Endodermal cell (in vitro differentiated cells): Measurements from ENCODE around the gene ARID5A. TPM values are rescaled to one million over a fixed set of nuclear protein-coding genes. Genes with fewer than 3 reads are reported as not detected.
"Not testable (repeated sequence)": the region's sequence is repeated elsewhere in the genome, so short reads cannot be mapped to it uniquely, and the experiment has no call there.

Experiments
- DNase-seq: peaks from one replicate; pipeline ENCODE4 v3.0.0-alpha.2; 2017
- H3K27ac ChIP-seq: 2 replicates; pipeline ENCODE4 v1.5.1; 2013; ENCODE audit warnings: mild to moderate bottlenecking, low read depth, low read length, moderate library complexity
- H3K27me3 ChIP-seq: 2 replicates; pipeline ENCODE4 v1.6.1; 2013; ENCODE audit warnings: mild to moderate bottlenecking, low read length, moderate library complexity; ENCODE audit not compliant: insufficient read depth, control insufficient read depth, poor library complexity, severe bottlenecking
- H3K36me3 ChIP-seq: 2 replicates; pipeline ENCODE4 v1.7.0; 2013; ENCODE audit warnings: mild to moderate bottlenecking, low read length, moderate library complexity; ENCODE audit not compliant: control insufficient read depth, insufficient read depth
- H3K4me1 ChIP-seq: one replicate; pipeline ENCODE4 v1.7.0; 2013; ENCODE audit warnings: low read length; ENCODE audit not compliant: control insufficient read depth, insufficient read depth
- H3K4me3 ChIP-seq: 2 replicates; pipeline ENCODE4 v1.5.1; 2013; ENCODE audit warnings: mild to moderate bottlenecking, low read length, moderate library complexity
- H3K9ac ChIP-seq: 2 replicates; pipeline ENCODE4 v1.6.1; 2013; ENCODE audit warnings: mild to moderate bottlenecking, low read length, moderate library complexity; ENCODE audit not compliant: poor library complexity, severe bottlenecking; ENCODE audit errors: extremely low read depth
- H3K9me3 ChIP-seq: 2 replicates; pipeline ENCODE4 v1.6.1; 2013; ENCODE audit warnings: mild to moderate bottlenecking, low read length, moderate library complexity; ENCODE audit not compliant: control insufficient read depth
- H3K27ac Mint-ChIP-seq: 2 replicates; pipeline ENCODE4 v1.8.0; 2020; ENCODE audit warnings: mixed read lengths
- H3K27me3 Mint-ChIP-seq: 2 replicates; pipeline ENCODE4 v1.8.0; 2021; ENCODE audit warnings: mild to moderate bottlenecking, mixed read lengths; ENCODE audit not compliant: insufficient read depth
- H3K36me3 Mint-ChIP-seq: 2 replicates; pipeline ENCODE4 v1.8.0; 2020; ENCODE audit warnings: low read depth, mixed read lengths
- H3K4me1 Mint-ChIP-seq: 2 replicates; pipeline ENCODE4 v1.8.0; 2020; ENCODE audit warnings: mixed read lengths
- H3K4me3 Mint-ChIP-seq: 2 replicates; pipeline ENCODE4 v1.8.0; 2020; ENCODE audit warnings: mild to moderate bottlenecking, moderate library complexity, mixed read lengths
- H3K9me3 Mint-ChIP-seq: 2 replicates; pipeline ENCODE4 v1.8.0; 2020; ENCODE audit warnings: mild to moderate bottlenecking, mixed read lengths
- CTCF ChIP-seq: fragments of 200-600 bp; sonication (generic); conservative IDR thresholded peaks from 2 replicates; pipeline ENCODE4 v1.5.0; 2021; ENCODE audit warnings: antibody characterized with exemption, mild to moderate bottlenecking
- WGBS, 2 experiments: methylation state at CpG; one replicate each; pipeline versions ENCODE4 v1.1.5 to v1.1.7; 2013; ENCODE audit warnings: missing lambda C conversion rate in 2 of 2, mixed read lengths in 1 of 2; ENCODE audit not compliant: insufficient coverage in 1 of 2, insufficient read length in 1 of 2; 5-methylcytosine and 5-hydroxymethylcytosine counted together
- total RNA-seq, 2 donors: library from RNA; stranded (reverse); fragmentation: NEBNext Ultra II Directional in 1 of 2; extraction: Animal tissue kit (Norgen Biotek cat#: 25700) in 1 of 2; gene quantifications; 2 replicates in 1 of 2; 3 replicates in 1 of 2; pipeline ENCODE4 v1.2.1, GENCODE V29; 2021

The ARID5A gene
- total RNA-seq, 2 donors from 2014 or later = 1.8 to 3.5 TPM

- Mint-ChIP-seq H3K36me3 (peaks cover 1% of the 10 kb centered on the region), H3K4me1 (peaks cover 10% of the 10 kb centered on the region), H3K4me3 (no peak overlapping the region), H3K27ac (no peak overlapping the region), H3K9me3 (peaks cover 28% of the 10 kb centered on the region), H3K27me3 (peaks cover 18% of the 10 kb centered on the region)
- Histone ChIP-seq H3K36me3 (no peaks in the 10 kb centered on the region), H3K27ac (no peak overlapping the region), H3K4me3 (peak overlapping the region; percentile 54), H3K9me3 (peaks cover 31% of the 10 kb centered on the region), H3K27me3 (no peaks in the 10 kb centered on the region), H3K9ac (no peak overlapping the region), H3K4me1 (no peaks in the 10 kb centered on the region)
- WGBS, 2 experiments = 93 to 95% methylated on average over 3 to 6 of the region's 6 CpGs
- DNase-seq = no peak
- TF ChIP-seq CTCF = no peak
These were observed 40.4 kb upstream of the ARID5A start for GRCh38 chr2:96495982-96496629.

- Histone ChIP-seq H3K36me3 (no peaks in the 10 kb centered on the region), H3K4me3 (no peak overlapping the region), H3K9ac (no peak overlapping the region), H3K27me3 (no peaks in the 10 kb centered on the region), H3K27ac (no peak overlapping the region), H3K9me3 (peaks cover 31% of the 10 kb centered on the region), H3K4me1 (peaks cover 4% of the 10 kb centered on the region)
- H3K36me3 Mint-ChIP-seq = peaks cover 1% of the 10 kb centered on the region
- H3K4me3 Mint-ChIP-seq = no peak overlapping the region
- peaks cover 28% of the 10 kb centered on the region for H3K9me3 Mint-ChIP-seq
- H3K27me3 Mint-ChIP-seq = peaks cover 20% of the 10 kb centered on the region
- DNase-seq = peak; percentile 76
- H3K4me1 Mint-ChIP-seq = peaks cover 10% of the 10 kb centered on the region
- no peak overlapping the region for H3K27ac Mint-ChIP-seq
- WGBS, 2 experiments = 86 to 96% methylated on average over 8 to 12 of the region's 12 CpGs
- peak; percentile 44 for TF ChIP-seq CTCF
These were observed 38.5 kb upstream of the ARID5A start for GRCh38 chr2:96498021-96498431.

GRCh38 chr2:96498611-96499010, 37.9 kb upstream of the ARID5A start:
- not testable (repeated sequence) for H3K27ac ChIP-seq, H3K4me1 Mint-ChIP-seq, DNase-seq, H3K9ac ChIP-seq, H3K4me1 ChIP-seq, H3K27me3 ChIP-seq, H3K36me3 Mint-ChIP-seq, H3K4me3 ChIP-seq, H3K36me3 ChIP-seq, H3K27ac Mint-ChIP-seq, H3K4me3 Mint-ChIP-seq
- WGBS, 2 experiments = 80 to 93% methylated on average over 1 to 6 of the region's 6 CpGs
- H3K27me3 Mint-ChIP-seq = peaks cover 20% of the 10 kb centered on the region
- H3K9me3 ChIP-seq = peaks cover 31% of the 10 kb centered on the region
- peaks cover 24% of the 10 kb centered on the region for H3K9me3 Mint-ChIP-seq
